Esophagus squamous epithelium (tissue), 5 donors: Measurements from ENCODE around the gene HMGB1. TPM values are rescaled to one million over a fixed set of nuclear protein-coding genes. Genes with fewer than 3 reads are reported as not detected.
"Not testable (repeated sequence)": the region's sequence is repeated elsewhere in the genome, so short reads cannot be mapped to it uniquely, and the experiment has no call there.

Source experiments
- DNase-seq: peaks from one replicate; lab custom pipeline; 2025; lab: John Stamatoyannopoulos, UW
- H3K27ac ChIP-seq, 4 donors: fragments of 200-600 bp; sonication (generic); one replicate each; pipeline ENCODE4 v1.5.1; 2016 to 2019; ENCODE audit warnings: mild to moderate bottlenecking in 1 of 4
- H3K27me3 ChIP-seq, 4 donors: fragments of 200-600 bp; sonication (generic); 1 replicate in 3 of 4; 2 replicates in 1 of 4; pipeline versions ENCODE4 v1.5.1 to v1.6.0; 2017 to 2021; ENCODE audit warnings: antibody characterized with exemption in 1 of 4
- H3K36me3 ChIP-seq, 3 donors: fragments of 200-600 bp; sonication (generic); one replicate each; pipeline ENCODE4 v1.5.1; 2016 to 2019
- H3K4me1 ChIP-seq, 3 donors: fragments of 200-600 bp; sonication (generic); one replicate each; pipeline ENCODE4 v1.5.1; 2017 to 2019
- H3K4me3 ChIP-seq, 4 donors: fragments of 200-600 bp; sonication (generic); 1 replicate in 3 of 4; 2 replicates in 1 of 4; pipeline ENCODE4 v1.5.1; 2016 to 2019; ENCODE audit warnings: mild to moderate bottlenecking in 2 of 4, moderate library complexity in 1 of 4
- H3K9me3 ChIP-seq, 3 donors: fragments of 200-600 bp; sonication (generic); one replicate each; pipeline ENCODE4 v1.5.1; 2016 to 2019
- CTCF ChIP-seq, 6 experiments: fragments of 450-650 bp in 4 of 6; fragments of 200-600 bp in 2 of 6; sonication (generic) in 2 of 6; IDR thresholded peaks; one replicate each; pipeline ENCODE4 v1.5.1; 2016 to 2019; ENCODE audit warnings: antibody characterized with exemption in 6 of 6, mild to moderate bottlenecking in 4 of 6, moderate library complexity in 4 of 6
- POLR2A ChIP-seq, 4 donors: fragments of 450-650 bp; IDR thresholded peaks; one replicate each; pipeline ENCODE4 v1.6.1; 2017; ENCODE audit warnings: antibody characterized with exemption in 4 of 4, mild to moderate bottlenecking in 4 of 4, moderate library complexity in 3 of 4
- WGBS, 2 donors: methylation state at CpG; one replicate each; pipeline ENCODE4 v1.1.5; 2018; 5-methylcytosine and 5-hydroxymethylcytosine counted together
- intact Hi-C: fragments of 100-400 bp; cut with DNase I; formaldehyde crosslinking; loops from one replicate; pipeline ENCODE4 v1.15.0; 2022
- total RNA-seq, 4 donors: library from RNA; depleted of rRNA; stranded (reverse); fragments of >200 nt; gene quantifications; one replicate each; pipeline ENCODE4 v1.1.0, GENCODE V29; 2016
- donor health status: DM: yes; HTN: yes; CAD: no.

HMGB1 gene
- total RNA-seq, 4 donors from 2014 or later: 189 to 446 (median 280) TPM

GRCh38 chr13:30463787-30464495 lies 1.8 kb downstream of the HMGB1 start:
- intact Hi-C loops: loop anchor here (10.0 kb wide), 2 partner anchors 59 to 331 kb away; no protein-coding TSS in a partner anchor
- 0% methylated on average over 20 to 23 of the region's 32 CpGs for WGBS, 2 donors
- Histone ChIP-seq H3K27me3 (no peaks in the 10 kb centered on the region), H3K9me3 (no peaks in the 10 kb centered on the region), H3K4me3 (peak overlapping the region; percentile 62 to 97 (median 72)), H3K27ac (peak overlapping the region; percentile 97 to 100 (median 99)), H3K36me3 (peaks cover 0 to 32% (median 0%) of the 10 kb centered on the region in 3 donors), H3K4me1 (peaks cover 9 to 37% (median 23%) of the 10 kb centered on the region in 3 donors)
- TF ChIP-seq POLR2A (IDR thresholded peaks at IDR 0.05) (no peak), CTCF (IDR thresholded peaks at IDR 0.05) (peak in 1 of 6 experiments; percentile 7)
- DNase-seq: peak; percentile 12

GRCh38 chr13:30461279-30462066 lies 4.3 kb downstream of the HMGB1 start:
- DNase-seq, H3K4me3 ChIP-seq, H3K27me3 ChIP-seq, H3K9me3 ChIP-seq: not testable (repeated sequence)
- H3K4me1 ChIP-seq: peaks cover 9 to 32% (median 23%) of the 10 kb centered on the region in 3 donors
- 48 to 64% methylated on average over 2 to 3 of the region's 3 CpGs for WGBS, 2 donors
- H3K36me3 ChIP-seq: peaks cover 0 to 50% (median 0%) of the 10 kb centered on the region in 3 donors
- intact Hi-C loops: loop anchor here (10.0 kb wide), 2 partner anchors 57 to 333 kb away; no protein-coding TSS in a partner anchor
- peak overlapping the region in 2 of 4 donors; percentile 97 to 100 for H3K27ac ChIP-seq
- peak; percentile 35 to 56 (median 46) for TF ChIP-seq CTCF (IDR thresholded peaks at IDR 0.05)

- Histone ChIP-seq H3K4me1 (peaks cover 0 to 13% (median 8%) of the 10 kb centered on the region in 3 donors), H3K9me3 (no peaks in the 10 kb centered on the region), H3K27me3 (no peaks in the 10 kb centered on the region), H3K36me3 (peaks cover 0 to 41% (median 0%) of the 10 kb centered on the region in 3 donors), H3K27ac (no peak overlapping the region), H3K4me3 (no peak overlapping the region)
- DNase-seq: no peak
- 69 to 75% methylated on average over 3 of the region's 3 CpGs for WGBS, 2 donors
- TF ChIP-seq CTCF (IDR thresholded peaks at IDR 0.05): no peak
- no peak for TF ChIP-seq POLR2A (IDR thresholded peaks at IDR 0.05)
- intact Hi-C loops: loop anchor here (10.0 kb wide), 1 partner anchor 323 kb away; no protein-coding TSS in a partner anchor
These were observed 8.3 kb downstream of the HMGB1 start for GRCh38 chr13:30457306-30457891.

GRCh38 chr13:30456290-30456689 lies 9.4 kb downstream of the HMGB1 start:
- Histone ChIP-seq H3K27me3 (no peaks in the 10 kb centered on the region), H3K9me3 (no peaks in the 10 kb centered on the region)
- 55 to 58% methylated on average over 3 of the region's 3 CpGs for WGBS, 2 donors

More at GRCh38 chr13:30456290-30456689, 9.4 kb downstream of the HMGB1 start:
- DNase-seq: no peak
- no peak for TF ChIP-seq CTCF (IDR thresholded peaks at IDR 0.05)
- no peak for TF ChIP-seq POLR2A (IDR thresholded peaks at IDR 0.05)
- H3K4me3 ChIP-seq: no peak overlapping the region
- intact Hi-C loops: loop anchor here (10.0 kb wide), 1 partner anchor 321 kb away; no protein-coding TSS in a partner anchor
- H3K36me3 ChIP-seq: peaks cover 0 to 29% (median 0%) of the 10 kb centered on the region in 3 donors
- H3K27ac ChIP-seq: no peak overlapping the region
- H3K4me1 ChIP-seq: peaks cover 0 to 1% (median 0%) of the 10 kb centered on the region in 3 donors
